GM21576 (cell line): ENCODE measurements around the gene GJB2.

Experiments used
- ATAC-seq: cut with Tn5 transposase; IDR thresholded peaks from one replicate; pipeline ENCODE4 v1.9.1; 2021; ENCODE audit warnings: mild to moderate bottlenecking, moderate library complexity; ENCODE audit not compliant: unreplicated experiment

Gene GJB2

GRCh38 chr13:20193162-20193906, 596 bp upstream of the GJB2 start:
- no peak for ATAC-seq

- no peak for ATAC-seq
Observed at GRCh38 chr13:20192158-20192835, 441 bp downstream of the GJB2 start.

- no peak for ATAC-seq
Observed at GRCh38 chr13:20191311-20192157, 1.2 kb downstream of the GJB2 start.

- ATAC-seq = no peak
Observed at GRCh38 chr13:20190481-20191310, 2.0 kb downstream of the GJB2 start.

- ATAC-seq = no peak
Observed at GRCh38 chr13:20190076-20190475, 2.7 kb downstream of the GJB2 start.

GRCh38 chr13:20188667-20189553, 3.8 kb downstream of the GJB2 start:
- no peak for ATAC-seq

- no peak for ATAC-seq
Observed at GRCh38 chr13:20186771-20187170, 6.0 kb downstream of the GJB2 start.

GRCh38 chr13:20185366-20186056, 7.2 kb downstream of the GJB2 start:
- ATAC-seq = no peak

- ATAC-seq = peak; percentile 79
Observed at GRCh38 chr13:20182231-20182846, 10.4 kb downstream of the GJB2 start.

- ATAC-seq = no peak
Observed at GRCh38 chr13:20181188-20181587, 11.6 kb downstream of the GJB2 start.

GRCh38 chr13:20178156-20178555, 14.6 kb downstream of the GJB2 start:
- no peak for ATAC-seq

GRCh38 chr13:20177049-20177831, 15.5 kb downstream of the GJB2 start:
- no peak for ATAC-seq

GRCh38 chr13:20175907-20176652, 16.7 kb downstream of the GJB2 start:
- no peak for ATAC-seq

GRCh38 chr13:20175406-20175794, 17.3 kb downstream of the GJB2 start:
- no peak for ATAC-seq

GRCh38 chr13:20174656-20175405, 17.9 kb downstream of the GJB2 start:
- ATAC-seq = peak; percentile 84

- ATAC-seq = no peak
Observed at GRCh38 chr13:20173116-20173746, 19.5 kb downstream of the GJB2 start.
